ENCODE data around the gene NPSR1.

Gene NPSR1

DNA sequence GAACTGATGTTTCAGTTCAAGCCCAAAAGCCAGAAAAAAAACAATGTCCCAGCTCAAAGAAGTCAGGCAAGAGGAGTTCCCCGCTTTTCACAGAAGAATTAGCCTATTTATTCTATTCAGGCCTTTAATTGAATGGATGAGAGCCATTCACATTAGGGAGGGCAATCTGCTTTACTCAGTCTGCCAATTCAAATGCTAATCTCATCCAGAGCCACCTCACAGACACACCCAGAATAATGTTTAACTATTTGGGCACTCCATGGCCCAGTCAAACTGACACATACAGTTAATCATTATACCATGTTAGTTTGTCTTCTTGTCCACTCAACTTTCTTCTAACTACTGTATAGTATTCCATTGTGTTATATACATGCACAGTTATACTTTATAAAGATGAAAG, 2.6 kb upstream of the NPSR1 start:
- Histone ChIP-seq H2BK15ac (ENCODE audit: low read depth, poor library complexity, severe bottlenecking) (no peak overlapping the region), H3K9ac (ENCODE audit: low read length) (no peak overlapping the region), H2BK12ac (ENCODE audit: low read length in 2 of 2) (no peak overlapping the region), H3K4me3 (ENCODE audit: insufficient read depth in 1 of 2, low read depth in 1 of 2, low read length in 2 of 2) (no peak overlapping the region), H2BK120ac (ENCODE audit: low read depth, low read length) (no peak overlapping the region), H3K27ac (ENCODE audit: low read length, poor library complexity, severe bottlenecking) (no peak overlapping the region), H3K18ac (ENCODE audit: low read depth in 1 of 2, low read length in 2 of 2) (no peak overlapping the region), H4K91ac (ENCODE audit: low read length) (no peak overlapping the region), H2AFZ (ENCODE audit: low read depth, low read length) (no peak overlapping the region), H3K4me2 (ENCODE audit: low read length, poor library complexity, severe bottlenecking) (no peak overlapping the region), H3K9me3 (ENCODE audit: control insufficient read depth, low read length) (no peaks in the 10 kb centered on the region), H2AK5ac (ENCODE audit: low read length, severe bottlenecking) (no peak overlapping the region), H2BK5ac (ENCODE audit: low read depth, low read length, poor library complexity, severe bottlenecking) (no peak overlapping the region), H3K36me3 (ENCODE audit: control insufficient read depth in 1 of 2, insufficient read depth in 2 of 2, low read depth in 1 of 2, low read length in 2 of 2) (no peaks in the 10 kb centered on the region), H3K23ac (ENCODE audit: low read length in 2 of 2) (no peak overlapping the region), H3K79me1 (replicated peaks; ENCODE audit: low read length, poor library complexity, severe bottlenecking) (no peaks in the 10 kb centered on the region), H3K14ac (ENCODE audit: low read length in 2 of 2) (no peak overlapping the region), H3K4ac (ENCODE audit: low read depth in 1 of 2, low read length in 2 of 2) (no peak overlapping the region), H4K8ac (ENCODE audit: low read length) (no peak overlapping the region), H3K4me1 (ENCODE audit: control insufficient read depth, insufficient read depth, low read depth, low read length) (peaks cover 3% of the 10 kb centered on the region), H3K27me3 (ENCODE audit: control insufficient read depth in 1 of 2, insufficient read depth in 1 of 2, low read length in 2 of 2) (peaks cover 0 to 6% of the 10 kb centered on the region in 2 experiments)
- no CpG with 5 or more reads among the region's 1 CpG for WGBS
- no peak for DNase-seq

DNA sequence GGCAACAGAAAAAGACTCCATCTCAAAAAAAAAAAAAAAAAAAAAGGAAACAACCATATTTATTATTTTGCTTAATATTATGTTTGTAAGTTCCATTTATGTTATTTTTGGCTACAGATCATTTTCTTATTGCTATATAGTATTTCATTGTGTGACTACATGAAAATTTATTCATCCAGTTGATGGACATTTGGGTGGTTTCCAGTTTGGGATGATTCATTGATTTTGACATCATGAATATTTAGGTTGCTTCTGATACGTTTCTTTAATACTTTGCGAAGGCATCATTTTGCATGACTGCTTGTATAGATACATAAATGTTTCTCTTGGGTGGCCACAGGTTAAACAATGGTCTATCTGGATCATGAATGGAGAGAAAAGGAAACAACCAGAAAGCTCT, 2.0 kb upstream of the NPSR1 start:
- H2BK12ac ChIP-seq (ENCODE audit: low read length in 2 of 2), result no peak overlapping the region
- WGBS, result 80% methylated on average over 1 of the region's 2 CpGs
- DNase-seq, result no peak
- no peak overlapping the region for H4K91ac ChIP-seq (ENCODE audit: low read length)
- H3K9me3 ChIP-seq (ENCODE audit: control insufficient read depth, low read length), result no peaks in the 10 kb centered on the region
- no peak overlapping the region for H2AFZ ChIP-seq (ENCODE audit: low read depth, low read length)
- peaks cover 3% of the 10 kb centered on the region for H3K4me1 ChIP-seq (ENCODE audit: control insufficient read depth, insufficient read depth, low read depth, low read length)
- no peak overlapping the region for H2BK5ac ChIP-seq (ENCODE audit: low read depth, low read length, poor library complexity, severe bottlenecking)
- peaks cover 0 to 6% of the 10 kb centered on the region in 2 experiments for H3K27me3 ChIP-seq (ENCODE audit: control insufficient read depth in 1 of 2, insufficient read depth in 1 of 2, low read length in 2 of 2)
- no peaks in the 10 kb centered on the region for H3K79me1 ChIP-seq (replicated peaks; ENCODE audit: low read length, poor library complexity, severe bottlenecking)
- no peak overlapping the region for H3K18ac ChIP-seq (ENCODE audit: low read depth in 1 of 2, low read length in 2 of 2)
- H2BK120ac ChIP-seq (ENCODE audit: low read depth, low read length), result no peak overlapping the region
- no peak overlapping the region for H3K14ac ChIP-seq (ENCODE audit: low read length in 2 of 2)
- H3K4me2 ChIP-seq (ENCODE audit: low read length, poor library complexity, severe bottlenecking), result no peak overlapping the region
- H2AK5ac ChIP-seq (ENCODE audit: low read length, severe bottlenecking), result no peak overlapping the region
- H3K4me3 ChIP-seq (ENCODE audit: insufficient read depth in 1 of 2, low read depth in 1 of 2, low read length in 2 of 2), result no peak overlapping the region
- no peaks in the 10 kb centered on the region for H3K36me3 ChIP-seq (ENCODE audit: control insufficient read depth in 1 of 2, insufficient read depth in 2 of 2, low read depth in 1 of 2, low read length in 2 of 2)
- H3K9ac ChIP-seq (ENCODE audit: low read length), result no peak overlapping the region
- H3K4ac ChIP-seq (ENCODE audit: low read depth in 1 of 2, low read length in 2 of 2), result no peak overlapping the region
- H4K8ac ChIP-seq (ENCODE audit: low read length), result no peak overlapping the region
- H3K23ac ChIP-seq (ENCODE audit: low read length in 2 of 2), result no peak overlapping the region
- no peak overlapping the region for H3K27ac ChIP-seq (ENCODE audit: low read length, poor library complexity, severe bottlenecking)
- H2BK15ac ChIP-seq (ENCODE audit: low read depth, poor library complexity, severe bottlenecking), result no peak overlapping the region

DNA sequence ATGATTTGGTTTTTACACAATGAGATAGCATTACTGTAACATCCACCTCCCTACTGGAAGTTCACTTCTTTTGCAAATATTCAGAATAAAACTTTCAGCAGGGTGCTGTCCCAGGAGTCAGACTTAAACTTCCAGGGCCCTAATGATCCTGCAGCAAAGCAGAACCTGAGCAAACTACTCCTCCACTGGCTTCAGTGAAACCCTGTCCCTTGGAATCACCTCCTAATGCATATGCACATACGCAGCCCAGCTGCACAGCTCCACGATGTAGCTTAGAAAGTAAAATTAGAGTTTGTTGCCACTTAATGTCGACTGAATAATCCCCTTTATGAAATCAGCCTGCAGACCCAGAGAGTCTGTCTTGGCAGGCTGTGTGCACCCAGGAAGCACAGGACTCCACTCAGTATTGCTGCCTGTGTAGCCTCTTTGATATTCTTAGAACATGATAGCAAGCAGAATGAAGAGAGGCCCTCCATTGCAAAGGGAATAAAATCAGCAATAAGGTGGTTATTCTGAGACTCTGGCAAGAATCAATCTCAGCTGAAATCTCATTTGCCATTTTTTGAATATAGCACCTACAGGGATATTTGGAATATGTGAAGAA, 1.6 kb downstream of the NPSR1 start:
- H3K4me1 ChIP-seq (ENCODE audit: control insufficient read depth, insufficient read depth, low read depth, low read length), result peaks cover 3% of the 10 kb centered on the region
- H4K8ac ChIP-seq (ENCODE audit: low read length), result no peak overlapping the region
- no peak overlapping the region for H3K18ac ChIP-seq (ENCODE audit: low read depth in 1 of 2, low read length in 2 of 2)
- H2AK5ac ChIP-seq (ENCODE audit: low read length, severe bottlenecking), result no peak overlapping the region
- H2BK12ac ChIP-seq (ENCODE audit: low read length in 2 of 2), result no peak overlapping the region
- H2BK120ac ChIP-seq (ENCODE audit: low read depth, low read length), result no peak overlapping the region
- no peaks in the 10 kb centered on the region for H3K79me1 ChIP-seq (replicated peaks; ENCODE audit: low read length, poor library complexity, severe bottlenecking)
- H4K91ac ChIP-seq (ENCODE audit: low read length), result no peak overlapping the region
- no peak overlapping the region for H2BK15ac ChIP-seq (ENCODE audit: low read depth, poor library complexity, severe bottlenecking)
- H2BK5ac ChIP-seq (ENCODE audit: low read depth, low read length, poor library complexity, severe bottlenecking), result no peak overlapping the region
- H3K14ac ChIP-seq (ENCODE audit: low read length in 2 of 2), result no peak overlapping the region
- H3K27ac ChIP-seq (ENCODE audit: low read length, poor library complexity, severe bottlenecking), result no peak overlapping the region
- peaks cover 3 to 20% of the 10 kb centered on the region in 2 experiments for H3K27me3 ChIP-seq (ENCODE audit: control insufficient read depth in 1 of 2, insufficient read depth in 1 of 2, low read length in 2 of 2)
- H3K23ac ChIP-seq (ENCODE audit: low read length in 2 of 2), result no peak overlapping the region
- 62% methylated on average over 3 of the region's 3 CpGs for WGBS
- DNase-seq, result no peak
- no peak overlapping the region for H3K4me3 ChIP-seq (ENCODE audit: insufficient read depth in 1 of 2, low read depth in 1 of 2, low read length in 2 of 2)
- no peak overlapping the region for H2AFZ ChIP-seq (ENCODE audit: low read depth, low read length)
- no peak overlapping the region for H3K4me2 ChIP-seq (ENCODE audit: low read length, poor library complexity, severe bottlenecking)
- no peaks in the 10 kb centered on the region for H3K9me3 ChIP-seq (ENCODE audit: control insufficient read depth, low read length)
- no peaks in the 10 kb centered on the region for H3K36me3 ChIP-seq (ENCODE audit: control insufficient read depth in 1 of 2, insufficient read depth in 2 of 2, low read depth in 1 of 2, low read length in 2 of 2)
- H3K4ac ChIP-seq (ENCODE audit: low read depth in 1 of 2, low read length in 2 of 2), result no peak overlapping the region
- no peak overlapping the region for H3K9ac ChIP-seq (ENCODE audit: low read length)

DNA sequence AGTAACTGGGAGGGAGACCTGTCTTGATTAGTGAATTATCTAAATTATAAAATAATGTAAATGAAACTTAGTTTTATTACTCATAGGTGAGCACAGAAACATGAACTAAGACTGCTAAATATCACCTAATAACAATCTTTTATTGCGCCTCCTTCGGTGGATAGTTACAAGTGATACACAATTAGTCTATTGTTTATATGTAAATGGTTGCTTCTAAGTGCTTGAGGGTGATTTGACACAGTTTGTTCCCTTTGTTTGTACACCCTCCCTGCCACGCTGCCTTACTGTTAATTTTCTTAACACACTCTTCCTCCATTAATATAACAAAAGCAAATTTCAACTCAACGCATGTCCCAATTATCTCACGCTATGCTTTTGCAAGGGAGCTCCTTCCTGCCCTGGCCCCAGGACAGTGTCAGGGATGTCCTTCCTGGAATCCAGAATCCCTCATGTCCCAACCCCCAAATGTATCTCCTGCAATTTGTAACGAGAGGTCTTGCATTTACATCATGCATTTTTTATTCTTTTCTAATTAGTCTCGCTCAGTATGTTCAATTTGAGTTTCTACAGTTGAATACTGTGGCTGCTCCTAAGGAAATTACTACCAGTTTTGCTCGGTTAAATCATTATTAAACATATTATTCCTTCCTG, 4.2 kb downstream of the NPSR1 start:
- H3K18ac ChIP-seq (ENCODE audit: low read depth in 1 of 2, low read length in 2 of 2), result no peak overlapping the region
- no peak overlapping the region for H2BK12ac ChIP-seq (ENCODE audit: low read length in 2 of 2)
- H2AFZ ChIP-seq (ENCODE audit: low read depth, low read length), result no peak overlapping the region
- H2BK15ac ChIP-seq (ENCODE audit: low read depth, poor library complexity, severe bottlenecking), result no peak overlapping the region
- H3K23ac ChIP-seq (ENCODE audit: low read length in 2 of 2), result no peak overlapping the region
- no peak overlapping the region for H2BK120ac ChIP-seq (ENCODE audit: low read depth, low read length)
- no peak for DNase-seq
- no peak overlapping the region for H4K8ac ChIP-seq (ENCODE audit: low read length)
- no peak overlapping the region for H3K4ac ChIP-seq (ENCODE audit: low read depth in 1 of 2, low read length in 2 of 2)
- no peak overlapping the region for H2AK5ac ChIP-seq (ENCODE audit: low read length, severe bottlenecking)
- no peaks in the 10 kb centered on the region for H3K79me1 ChIP-seq (replicated peaks; ENCODE audit: low read length, poor library complexity, severe bottlenecking)
- no peak overlapping the region for H2BK5ac ChIP-seq (ENCODE audit: low read depth, low read length, poor library complexity, severe bottlenecking)
- no peaks in the 10 kb centered on the region for H3K9me3 ChIP-seq (ENCODE audit: control insufficient read depth, low read length)
- H3K9ac ChIP-seq (ENCODE audit: low read length), result no peak overlapping the region
- no peaks in the 10 kb centered on the region for H3K36me3 ChIP-seq (ENCODE audit: control insufficient read depth in 1 of 2, insufficient read depth in 2 of 2, low read depth in 1 of 2, low read length in 2 of 2)
- H3K4me2 ChIP-seq (ENCODE audit: low read length, poor library complexity, severe bottlenecking), result no peak overlapping the region
- H3K4me3 ChIP-seq (ENCODE audit: insufficient read depth in 1 of 2, low read depth in 1 of 2, low read length in 2 of 2), result no peak overlapping the region
- WGBS, result 73% methylated on average over 7 of the region's 8 CpGs
- H4K91ac ChIP-seq (ENCODE audit: low read length), result no peak overlapping the region
- peaks cover 3 to 20% of the 10 kb centered on the region in 2 experiments for H3K27me3 ChIP-seq (ENCODE audit: control insufficient read depth in 1 of 2, insufficient read depth in 1 of 2, low read length in 2 of 2)
- H3K14ac ChIP-seq (ENCODE audit: low read length in 2 of 2), result no peak overlapping the region
- peaks cover 2% of the 10 kb centered on the region for H3K4me1 ChIP-seq (ENCODE audit: control insufficient read depth, insufficient read depth, low read depth, low read length)
- H3K27ac ChIP-seq (ENCODE audit: low read length, poor library complexity, severe bottlenecking), result no peak overlapping the region
